ENCODE data around the gene AMPD3.

AMPD3 gene

DNA sequence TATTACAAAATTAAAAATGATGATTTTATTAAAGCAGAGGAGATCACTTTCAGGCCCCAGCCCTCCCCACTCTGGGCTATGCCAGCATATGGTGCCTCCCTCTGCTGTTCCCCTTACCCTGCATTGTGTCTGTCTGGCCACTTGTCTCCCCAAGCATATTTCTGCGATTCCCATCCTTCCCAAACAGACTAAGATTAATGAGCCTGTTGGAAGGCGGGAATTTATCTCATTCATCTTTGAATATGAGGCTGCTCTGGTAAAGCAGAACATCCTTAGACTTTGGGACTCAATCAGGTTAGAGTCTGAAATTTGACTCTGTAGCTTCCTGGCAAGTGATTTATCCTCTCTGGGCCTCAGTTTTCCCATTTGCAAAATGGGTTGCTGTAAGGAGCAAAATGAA, 25.7 kb downstream of the AMPD3 start:
- no peak overlapping the region for H3K23ac ChIP-seq (ENCODE audit: low read length in 2 of 2)
- 90% methylated on average over 1 of the region's 2 CpGs for WGBS
- no peak overlapping the region for H2BK5ac ChIP-seq (ENCODE audit: low read depth, low read length, poor library complexity, severe bottlenecking)
- no peak overlapping the region for H4K91ac ChIP-seq (ENCODE audit: low read length)
- H2BK120ac ChIP-seq (ENCODE audit: low read depth, low read length), result no peak overlapping the region
- H2BK12ac ChIP-seq (ENCODE audit: low read length in 2 of 2), result no peak overlapping the region
- no peak overlapping the region for H3K4me3 ChIP-seq (ENCODE audit: insufficient read depth in 1 of 2, low read depth in 1 of 2, low read length in 2 of 2)
- H3K4ac ChIP-seq (ENCODE audit: low read depth in 1 of 2, low read length in 2 of 2), result no peak overlapping the region
- H3K79me1 ChIP-seq (replicated peaks; ENCODE audit: low read length, poor library complexity, severe bottlenecking), result peaks cover 44% of the 10 kb centered on the region
- H2AK5ac ChIP-seq (ENCODE audit: low read length, severe bottlenecking), result no peak overlapping the region
- peaks cover 50 to 97% of the 10 kb centered on the region in 2 experiments for H3K36me3 ChIP-seq (ENCODE audit: control insufficient read depth in 1 of 2, insufficient read depth in 2 of 2, low read depth in 1 of 2, low read length in 2 of 2)
- no peaks in the 10 kb centered on the region for H3K4me1 ChIP-seq (ENCODE audit: control insufficient read depth, insufficient read depth, low read depth, low read length)
- no peak overlapping the region for H2AFZ ChIP-seq (ENCODE audit: low read depth, low read length)
- H4K8ac ChIP-seq (ENCODE audit: low read length), result no peak overlapping the region
- H3K9ac ChIP-seq (ENCODE audit: low read length), result no peak overlapping the region
- H3K27ac ChIP-seq (ENCODE audit: low read length, poor library complexity, severe bottlenecking), result no peak overlapping the region
- no peaks in the 10 kb centered on the region for H3K9me3 ChIP-seq (ENCODE audit: control insufficient read depth, low read length)
- H3K18ac ChIP-seq (ENCODE audit: low read depth in 1 of 2, low read length in 2 of 2), result no peak overlapping the region
- no peak overlapping the region for H3K14ac ChIP-seq (ENCODE audit: low read length in 2 of 2)
- DNase-seq, result no peak
- H3K27me3 ChIP-seq (ENCODE audit: control insufficient read depth in 1 of 2, insufficient read depth in 1 of 2, low read length in 2 of 2), result no peaks in the 10 kb centered on the region
- no peak overlapping the region for H2BK15ac ChIP-seq (ENCODE audit: low read depth, poor library complexity, severe bottlenecking)
- H3K4me2 ChIP-seq (ENCODE audit: low read length, poor library complexity, severe bottlenecking), result no peak overlapping the region

DNA sequence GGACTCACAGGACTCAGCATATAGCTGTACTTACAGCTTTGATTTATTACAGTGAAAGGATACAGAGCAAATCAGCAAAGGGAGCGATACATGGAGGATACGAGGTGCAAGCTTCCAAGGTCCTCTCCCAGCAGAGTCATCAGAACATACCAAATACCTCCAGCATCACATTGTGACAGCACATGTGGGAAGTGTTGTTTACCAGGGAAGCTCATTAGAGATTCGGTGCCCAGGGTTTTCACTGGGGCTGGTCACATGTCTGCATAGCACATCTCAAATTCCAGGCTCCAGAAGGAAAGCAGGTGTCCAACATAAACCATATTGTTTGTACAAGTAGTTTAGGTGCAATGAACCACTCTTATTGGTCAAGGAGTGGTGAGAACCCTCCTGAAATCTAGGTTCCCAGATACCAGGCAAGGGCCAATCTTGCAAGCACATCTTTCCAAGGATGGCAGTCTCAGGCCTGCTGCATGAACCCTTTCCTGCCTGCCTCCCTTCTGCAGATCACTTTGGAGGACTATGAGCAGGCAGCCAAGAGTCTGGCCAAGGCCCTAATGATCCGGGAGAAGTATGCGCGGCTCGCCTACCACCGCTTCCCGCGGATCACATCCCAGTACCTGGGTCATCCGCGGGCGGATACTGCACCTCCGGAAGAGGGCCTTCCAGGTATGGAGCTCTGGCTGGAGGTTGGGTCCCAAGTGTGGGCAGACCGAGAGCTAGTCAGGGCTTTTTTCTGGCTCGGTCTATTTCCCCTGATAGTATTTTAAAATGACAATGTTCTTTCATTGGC, 26.7 kb downstream of the AMPD3 start:
- no peak overlapping the region for H3K9ac ChIP-seq (ENCODE audit: low read length)
- H3K4ac ChIP-seq (ENCODE audit: low read depth in 1 of 2, low read length in 2 of 2), result no peak overlapping the region
- H3K79me1 ChIP-seq (replicated peaks; ENCODE audit: low read length, poor library complexity, severe bottlenecking), result peaks cover 42% of the 10 kb centered on the region
- H2AFZ ChIP-seq (ENCODE audit: low read depth, low read length), result no peak overlapping the region
- no peak overlapping the region for H3K23ac ChIP-seq (ENCODE audit: low read length in 2 of 2)
- H3K14ac ChIP-seq (ENCODE audit: low read length in 2 of 2), result no peak overlapping the region
- H2AK5ac ChIP-seq (ENCODE audit: low read length, severe bottlenecking), result no peak overlapping the region
- H3K4me3 ChIP-seq (ENCODE audit: insufficient read depth in 1 of 2, low read depth in 1 of 2, low read length in 2 of 2), result no peak overlapping the region
- 95% methylated on average over 15 of the region's 16 CpGs for WGBS
- no peak overlapping the region for H4K8ac ChIP-seq (ENCODE audit: low read length)
- no peak overlapping the region for H2BK5ac ChIP-seq (ENCODE audit: low read depth, low read length, poor library complexity, severe bottlenecking)
- no peak for DNase-seq
- no peak overlapping the region for H3K18ac ChIP-seq (ENCODE audit: low read depth in 1 of 2, low read length in 2 of 2)
- H3K27me3 ChIP-seq (ENCODE audit: control insufficient read depth in 1 of 2, insufficient read depth in 1 of 2, low read length in 2 of 2), result no peaks in the 10 kb centered on the region
- H3K4me1 ChIP-seq (ENCODE audit: control insufficient read depth, insufficient read depth, low read depth, low read length), result peaks cover 1% of the 10 kb centered on the region
- no peak overlapping the region for H3K4me2 ChIP-seq (ENCODE audit: low read length, poor library complexity, severe bottlenecking)
- H3K27ac ChIP-seq (ENCODE audit: low read length, poor library complexity, severe bottlenecking), result no peak overlapping the region
- H4K91ac ChIP-seq (ENCODE audit: low read length), result no peak overlapping the region
- H2BK12ac ChIP-seq (ENCODE audit: low read length in 2 of 2), result no peak overlapping the region
- H3K36me3 ChIP-seq (ENCODE audit: control insufficient read depth in 1 of 2, insufficient read depth in 2 of 2, low read depth in 1 of 2, low read length in 2 of 2), result peaks cover 51 to 97% of the 10 kb centered on the region in 2 experiments
- H3K9me3 ChIP-seq (ENCODE audit: control insufficient read depth, low read length), result no peaks in the 10 kb centered on the region
- H2BK120ac ChIP-seq (ENCODE audit: low read depth, low read length), result no peak overlapping the region
- no peak overlapping the region for H2BK15ac ChIP-seq (ENCODE audit: low read depth, poor library complexity, severe bottlenecking)

DNA sequence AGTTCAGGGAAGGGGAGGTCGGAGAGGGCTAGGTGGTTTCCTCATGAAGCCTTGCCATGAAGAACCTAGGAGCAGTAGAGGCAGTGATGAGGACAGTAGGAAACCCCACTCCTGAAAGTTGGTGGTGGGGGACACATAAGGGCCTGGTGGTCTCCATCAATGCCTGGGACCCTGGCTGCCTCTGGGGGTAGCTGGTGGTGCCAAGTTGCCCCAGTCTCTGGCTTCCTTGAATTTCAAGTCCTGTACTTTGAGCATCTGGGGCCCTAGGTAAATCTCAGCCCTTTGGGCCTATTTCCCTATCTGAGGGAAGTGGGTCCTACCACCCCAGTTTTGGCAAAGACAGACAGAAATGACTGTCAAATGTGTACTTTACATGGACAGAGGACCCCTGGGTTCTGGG, 28.1 kb downstream of the AMPD3 start:
- H4K91ac ChIP-seq (ENCODE audit: low read length), result no peak overlapping the region

DNA sequence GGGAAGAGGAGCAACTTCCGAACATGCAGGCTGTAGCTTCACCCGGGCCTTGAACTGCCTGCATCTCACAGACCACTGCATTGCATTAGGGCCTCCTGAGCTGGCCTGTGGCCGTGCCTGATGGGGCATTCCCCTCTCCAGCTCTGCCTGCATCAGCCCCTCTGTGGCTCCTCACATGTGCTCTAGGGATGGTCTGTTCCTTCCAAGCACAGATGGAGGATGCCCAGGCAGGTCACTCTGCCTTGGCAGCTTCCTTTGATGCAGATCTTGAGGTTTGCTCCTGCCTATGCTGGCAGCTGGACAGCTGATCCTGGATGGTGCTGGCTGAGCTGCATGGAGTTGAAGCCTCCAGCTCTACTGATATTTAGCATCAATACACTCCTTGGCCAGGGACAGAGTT, 28.5 kb downstream of the AMPD3 start:
- Histone ChIP-seq H2AFZ (ENCODE audit: low read depth, low read length) (no peak overlapping the region), H4K91ac (ENCODE audit: low read length) (no peak overlapping the region), H3K4me1 (ENCODE audit: control insufficient read depth, insufficient read depth, low read depth, low read length) (peaks cover 8% of the 10 kb centered on the region), H2BK120ac (ENCODE audit: low read depth, low read length) (no peak overlapping the region), H3K27me3 (ENCODE audit: control insufficient read depth in 1 of 2, insufficient read depth in 1 of 2, low read length in 2 of 2) (no peaks in the 10 kb centered on the region), H3K36me3 (ENCODE audit: control insufficient read depth in 1 of 2, insufficient read depth in 2 of 2, low read depth in 1 of 2, low read length in 2 of 2) (peaks cover 51 to 96% of the 10 kb centered on the region in 2 experiments), H4K8ac (ENCODE audit: low read length) (no peak overlapping the region), H3K4me2 (ENCODE audit: low read length, poor library complexity, severe bottlenecking) (no peak overlapping the region), H3K14ac (ENCODE audit: low read length in 2 of 2) (peak overlapping the region in 1 of 2 experiments; percentile 4), H3K4me3 (ENCODE audit: insufficient read depth in 1 of 2, low read depth in 1 of 2, low read length in 2 of 2) (no peak overlapping the region), H3K9ac (ENCODE audit: low read length) (no peak overlapping the region), H2BK12ac (ENCODE audit: low read length in 2 of 2) (no peak overlapping the region), H3K18ac (ENCODE audit: low read depth in 1 of 2, low read length in 2 of 2) (no peak overlapping the region), H3K27ac (ENCODE audit: low read length, poor library complexity, severe bottlenecking) (no peak overlapping the region), H2BK5ac (ENCODE audit: low read depth, low read length, poor library complexity, severe bottlenecking) (no peak overlapping the region), H3K79me1 (replicated peaks; ENCODE audit: low read length, poor library complexity, severe bottlenecking) (peaks cover 31% of the 10 kb centered on the region), H3K4ac (ENCODE audit: low read depth in 1 of 2, low read length in 2 of 2) (no peak overlapping the region), H2BK15ac (ENCODE audit: low read depth, poor library complexity, severe bottlenecking) (no peak overlapping the region), H3K23ac (ENCODE audit: low read length in 2 of 2) (no peak overlapping the region), H3K9me3 (ENCODE audit: control insufficient read depth, low read length) (no peaks in the 10 kb centered on the region), H2AK5ac (ENCODE audit: low read length, severe bottlenecking) (no peak overlapping the region)
- no peak for DNase-seq
- WGBS, result 59% methylated on average over 3 of the region's 3 CpGs

More for the DNA sequence above, 28.1 kb downstream of the AMPD3 start:
- H3K18ac ChIP-seq (ENCODE audit: low read depth in 1 of 2, low read length in 2 of 2), result no peak overlapping the region
- peaks cover 54 to 97% of the 10 kb centered on the region in 2 experiments for H3K36me3 ChIP-seq (ENCODE audit: control insufficient read depth in 1 of 2, insufficient read depth in 2 of 2, low read depth in 1 of 2, low read length in 2 of 2)
- WGBS, result 100% methylated on average over 1 of the region's 1 CpG
- no peak overlapping the region for H3K4me3 ChIP-seq (ENCODE audit: insufficient read depth in 1 of 2, low read depth in 1 of 2, low read length in 2 of 2)
- H3K27ac ChIP-seq (ENCODE audit: low read length, poor library complexity, severe bottlenecking), result no peak overlapping the region
- no peaks in the 10 kb centered on the region for H3K27me3 ChIP-seq (ENCODE audit: control insufficient read depth in 1 of 2, insufficient read depth in 1 of 2, low read length in 2 of 2)
- no peak overlapping the region for H3K4ac ChIP-seq (ENCODE audit: low read depth in 1 of 2, low read length in 2 of 2)
- no peak overlapping the region for H2BK5ac ChIP-seq (ENCODE audit: low read depth, low read length, poor library complexity, severe bottlenecking)
- no peak for DNase-seq
- H3K14ac ChIP-seq (ENCODE audit: low read length in 2 of 2), result peak overlapping the region in 1 of 2 experiments; percentile 4
- no peak overlapping the region for H3K9ac ChIP-seq (ENCODE audit: low read length)
- H2BK120ac ChIP-seq (ENCODE audit: low read depth, low read length), result no peak overlapping the region
- H3K9me3 ChIP-seq (ENCODE audit: control insufficient read depth, low read length), result no peaks in the 10 kb centered on the region
- peaks cover 6% of the 10 kb centered on the region for H3K4me1 ChIP-seq (ENCODE audit: control insufficient read depth, insufficient read depth, low read depth, low read length)
- H3K4me2 ChIP-seq (ENCODE audit: low read length, poor library complexity, severe bottlenecking), result no peak overlapping the region
- no peak overlapping the region for H3K23ac ChIP-seq (ENCODE audit: low read length in 2 of 2)
- no peak overlapping the region for H2AK5ac ChIP-seq (ENCODE audit: low read length, severe bottlenecking)
- H4K8ac ChIP-seq (ENCODE audit: low read length), result no peak overlapping the region
- H3K79me1 ChIP-seq (replicated peaks; ENCODE audit: low read length, poor library complexity, severe bottlenecking), result peaks cover 32% of the 10 kb centered on the region
- no peak overlapping the region for H2BK15ac ChIP-seq (ENCODE audit: low read depth, poor library complexity, severe bottlenecking)
- H2BK12ac ChIP-seq (ENCODE audit: low read length in 2 of 2), result no peak overlapping the region
- H2AFZ ChIP-seq (ENCODE audit: low read depth, low read length), result no peak overlapping the region
